GM12878 (cell line): Measurements from ENCODE around the gene ANAPC4. TPM values are rescaled to one million over a fixed set of nuclear protein-coding genes. Genes with fewer than 3 reads are reported as not detected.

Experiments
- ATAC-seq: fragments of 200-7000 bp; cut with Tn5 transposase; 3 replicates; pipeline ENCODE4 v1.9.1; 2020; ENCODE audit warnings: mild to moderate bottlenecking, moderate library complexity
- BruUV-seq: library from RNA; stranded (reverse); fragments of 400-500 nt; replicated peaks from 2 replicates; lab custom pipeline; 2021; lab: Mats Ljungman, UMichigan
- CTCF ChIA-PET: fragments of 300-600 bp; sonication (Branson Sonifier 250); formaldehyde crosslinking; extraction: SDS; loops from one replicate; lab custom pipeline; 2021; ENCODE audit warnings: inconsistent platforms; lab: Yijun Ruan, JAX
- POLR2A ChIA-PET: fragments of 350-600 bp; formaldehyde crosslinking; extraction: SDS; loops from one replicate; lab custom pipeline; 2021; ENCODE audit warnings: inconsistent platforms; lab: Charles Lee
- RAD21 ChIA-PET: fragments of 300-600 bp; sonication (Branson Sonifier 250); formaldehyde crosslinking; loops from one replicate; lab custom pipeline; 2023; ENCODE audit warnings: antibody characterized with exemption; ENCODE audit not compliant: unreplicated experiment; lab: Charles Lee
- SMC1A ChIA-PET: fragments of 300-600 bp; sonication (Branson Sonifier 250); formaldehyde crosslinking; loops from one replicate; lab custom pipeline; 2023; ENCODE audit not compliant: unreplicated experiment, uncharacterized antibody; lab: Charles Lee
- DNase-seq: peaks from one replicate; pipeline ENCODE4 v3.0.0-alpha.2; 2011; ENCODE audit warnings: low read depth, low spot score
- FAIRE-seq: peaks from 3 replicates; lab custom pipeline; 2011; peaks lifted over from hg19 to GRCh38; lab: Jason Lieb, UNC
- H2AFZ ChIP-seq: 2 replicates; pipeline ENCODE4 v1.6.0; 2011; ENCODE audit warnings: low read depth, low read length, control low read depth; ENCODE audit not compliant: control insufficient read depth
- H3K27ac ChIP-seq: 2 replicates; pipeline ENCODE4 v1.5.1; 2011; ENCODE audit warnings: control low read depth; ENCODE audit not compliant: control insufficient read depth, insufficient read depth
- H3K27me3 ChIP-seq, 2 experiments: replicated peaks in 1 of 2; 2 replicates each; pipeline versions ENCODE4 v1.6.0 to v1.6.1; 2011; ENCODE audit warnings: low read length in 1 of 2; ENCODE audit not compliant: control insufficient read depth in 2 of 2, insufficient read depth in 2 of 2
- H3K36me3 ChIP-seq, 2 experiments: 2 replicates each; pipeline ENCODE4 v1.5.1; 2011; ENCODE audit warnings: low read length in 1 of 2; ENCODE audit not compliant: control insufficient read depth in 2 of 2, insufficient read depth in 2 of 2
- H3K4me1 ChIP-seq: 2 replicates; pipeline ENCODE4 v1.6.1; 2011; ENCODE audit warnings: mild to moderate bottlenecking, low read length, moderate library complexity, mixed read lengths; ENCODE audit not compliant: control insufficient read depth, insufficient read depth
- H3K4me2 ChIP-seq: 2 replicates; pipeline ENCODE4 v1.6.0; 2011; ENCODE audit warnings: control low read depth; ENCODE audit not compliant: control insufficient read depth, insufficient read depth
- H3K4me3 ChIP-seq: fragments of 200-600 bp; sonication (generic); 2 replicates; pipeline ENCODE4 v1.5.1; 2016
- H3K79me2 ChIP-seq: 2 replicates; pipeline ENCODE4 v1.6.0; 2011; ENCODE audit warnings: low read length; ENCODE audit not compliant: control insufficient read depth, insufficient read depth
- H3K9ac ChIP-seq: 2 replicates; pipeline ENCODE4 v1.8.0; 2011; ENCODE audit warnings: low read length, control low read depth, mixed read lengths; ENCODE audit not compliant: control insufficient read depth, insufficient read depth
- H3K9me3 ChIP-seq: replicated peaks from 3 replicates; pipeline ENCODE4 v1.5.1; 2011; ENCODE audit warnings: mild to moderate bottlenecking, low read length; ENCODE audit not compliant: control insufficient read depth, insufficient read depth
- H4K20me1 ChIP-seq: 2 replicates; pipeline ENCODE4 v1.6.0; 2011; ENCODE audit not compliant: control insufficient read depth, insufficient read depth
- BCL11A ChIP-seq: IDR thresholded peaks from 2 replicates; pipeline ENCODE4 v1.6.1; 2011; ENCODE audit warnings: low read depth, low read length
- CBFB ChIP-seq: IDR thresholded peaks from 2 replicates; pipeline ENCODE4 v1.6.1; 2016; ENCODE audit warnings: antibody characterized with exemption, low read depth
- CBX3 ChIP-seq: fragments of 200-600 bp; sonication (generic); IDR thresholded peaks from 2 replicates; pipeline ENCODE4 v1.6.1; 2016; ENCODE audit warnings: low read depth, borderline replicate concordance
- FOS ChIP-seq: IDR thresholded peaks from 3 replicates; pipeline ENCODE4 v1.6.1; 2011; ENCODE audit warnings: borderline replicate concordance; ENCODE audit not compliant: insufficient read length; ENCODE audit errors: extremely low read depth
- JUNB ChIP-seq: IDR thresholded peaks from 2 replicates; pipeline ENCODE4 v1.6.1; 2016; ENCODE audit warnings: antibody characterized with exemption, mild to moderate bottlenecking
- NFXL1 ChIP-seq: fragments of 450-650 bp; IDR thresholded peaks from 2 replicates; pipeline ENCODE4 v1.6.1; 2017; ENCODE audit warnings: antibody characterized with exemption, mild to moderate bottlenecking, borderline replicate concordance
- POLR2AphosphoS2 ChIP-seq: IDR thresholded peaks from 2 replicates; pipeline ENCODE4 v1.6.1; 2011; ENCODE audit warnings: low read depth, mild to moderate bottlenecking, low read length, improper control_type of control experiment, moderate library complexity
- RAD21 ChIP-seq: IDR thresholded peaks from 2 replicates; pipeline ENCODE4 v1.6.1; 2011; ENCODE audit warnings: mild to moderate bottlenecking, low read depth, low read length, moderate library complexity; ENCODE audit not compliant: insufficient read depth
- RUNX3 ChIP-seq: IDR thresholded peaks from 2 replicates; pipeline ENCODE4 v1.6.1; 2012; ENCODE audit warnings: low read length, inconsistent platforms
- SREBF1 ChIP-seq: IDR thresholded peaks from 2 replicates; pipeline ENCODE4 v1.6.1; 2012; ENCODE audit warnings: mild to moderate bottlenecking, low read length
- ZNF207 ChIP-seq: fragments of 450-650 bp; IDR thresholded peaks from 2 replicates; pipeline ENCODE4 v1.6.1; 2014; ENCODE audit warnings: antibody characterized with exemption, mild to moderate bottlenecking, borderline replicate concordance
- WGBS: methylation state at CpG from one replicate; pipeline ENCODE4 v1.1.6; 2016; ENCODE audit warnings: low lambda C conversion rate; ENCODE audit not compliant: insufficient replicate concordance, insufficient coverage; ENCODE audit errors: missing lambda C conversion rate; 5-methylcytosine and 5-hydroxymethylcytosine counted together
- in situ Hi-C: fragments of 300-500 bp; cut with MboI; formaldehyde crosslinking; loops from 9 replicates; pipeline ENCODE4 v1.14.3; 2018; ENCODE audit warnings: mixed read lengths
- intact Hi-C: fragments of 100-400 bp; cut with micrococcal nuclease; formaldehyde crosslinking; loops from one replicate; pipeline ENCODE4 v1.14.2; 2022; ENCODE audit not compliant: unreplicated experiment
- polyA plus RNA-seq, 11 experiments: library from polyadenylated mRNA; depleted of rRNA in 4 of 11; unstranded in 6 of 11; stranded (reverse) in 5 of 11; fragments of >200 nt; fragmentation: Nextera tagmentation in 4 of 11; fragmentation: Illumina TruSeq in 1 of 11; extraction: Ambion mirVana in 4 of 11; extraction: Trizol in 1 of 11; gene quantifications; 1 replicate in 1 of 11; 2 replicates in 10 of 11; pipeline versions ENCODE4 v1.2.1 to v1.2.3, GENCODE V29; 2011 to 2016; ENCODE audit warnings: inconsistent platforms in 2 of 11, missing spikeins in 2 of 11, low read depth in 1 of 11
- total RNA-seq, 4 experiments: library from RNA; depleted of rRNA in 3 of 4; stranded (reverse); fragments of >200 nt in 3 of 4; fragmentation: Illumina TruSeq in 1 of 4; extraction: Trizol in 1 of 4; gene quantifications; 2 replicates each; pipeline versions ENCODE4 v1.2.1 to v1.2.3, GENCODE V29; 2013 to 2021
- TF ChIP-seq, protein P1 (sequence below): IDR thresholded peaks from 2 replicates; pipeline ENCODE4 v1.6.1; 2012; ENCODE audit warnings: low read length, inconsistent platforms
- TF ChIP-seq, protein P2 (sequence below): fragments of 150-350 bp; IDR thresholded peaks from 2 replicates; pipeline ENCODE4 v1.6.1; 2016; ENCODE audit warnings: low read depth, low read length
- TF ChIP-seq, protein P3 (sequence below): fragments of 450-650 bp; IDR thresholded peaks from 2 replicates; pipeline ENCODE4 v1.6.1; 2016; ENCODE audit warnings: mild to moderate bottlenecking
- TF ChIP-seq, protein P4 (sequence below): IDR thresholded peaks from 2 replicates; pipeline ENCODE4 v1.6.1; 2012; ENCODE audit warnings: low read depth, low read length, improper control_type of control experiment

Gene ANAPC4
- total and polyA plus RNA-seq, 10 of the 15 experiments (the other 5 are each of a cell fraction or from before 2014, with no cell fraction given) = 16.3 to 50.2 (median 29.9) TPM

DNA sequence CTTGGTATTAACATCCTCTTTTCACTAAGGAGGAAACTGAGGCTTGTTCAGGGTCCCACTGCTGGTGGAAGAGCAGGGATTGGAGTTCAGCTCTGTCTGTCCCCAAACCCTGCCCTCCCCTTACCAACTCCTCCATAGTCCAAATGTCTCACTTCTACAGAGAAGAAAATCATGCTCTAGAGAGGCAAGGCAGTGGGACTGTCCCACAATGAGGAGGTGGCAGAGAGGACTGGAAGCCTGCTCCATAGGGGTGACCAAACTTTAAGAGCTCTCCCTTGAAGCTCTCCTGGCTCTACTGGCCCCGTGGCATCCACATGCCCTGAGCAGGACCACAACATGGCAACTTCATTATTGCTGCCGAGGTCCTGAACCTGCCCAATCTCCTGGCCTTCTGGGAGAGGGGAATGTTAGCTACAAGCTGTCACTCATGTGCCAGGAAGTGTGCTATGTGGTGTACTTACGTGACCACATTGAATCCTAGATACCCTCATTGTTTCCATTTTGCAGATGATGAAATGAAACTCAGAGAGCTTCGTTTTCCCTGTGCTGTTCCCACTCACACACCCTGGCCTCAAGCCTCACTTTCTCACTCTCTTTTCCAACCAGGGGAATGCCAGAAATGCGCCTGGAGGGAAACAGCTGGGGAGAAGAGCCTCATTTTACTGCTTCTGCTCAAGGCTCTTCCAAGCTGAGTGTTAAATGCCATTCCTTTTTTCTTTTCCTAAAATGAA is 71.5 kb downstream of the ANAPC4 start:
- Histone ChIP-seq H3K4me1 (peaks cover 6% of the 10 kb centered on the region; the same call in 1 of the 2 replicates), H2AFZ (no peak overlapping the region), H3K9me3 (no peaks in the 10 kb centered on the region), H3K4me2 (no peak overlapping the region), H3K79me2 (no peaks in the 10 kb centered on the region), H3K27ac (no peak overlapping the region), H4K20me1 (no peaks in the 10 kb centered on the region), H3K36me3 (no peaks in the 10 kb centered on the region), H3K27me3 (no peaks in the 10 kb centered on the region; a peak in 1 of 4 replicates), H3K9ac (no peak overlapping the region), H3K4me3 (no peak overlapping the region)
- in situ Hi-C loops = no loop called here
- FAIRE-seq = no peak
- BruUV-seq = no TSS peak
- ChIA-PET SMC1A (interaction anchor here (1.0 kb wide), 1 partner anchor 8 kb away, joined by 3 read pairs; no protein-coding TSS in a partner anchor), RAD21 (interaction anchor here (0.5 to 0.6 kb wide), 2 partner anchors 12 to 254 kb away, joined by 3 to 4 read pairs; no protein-coding TSS in a partner anchor), POLR2A (interaction anchor here (0.6 kb wide), 1 partner anchor 377 kb away, joined by 5 read pairs; no protein-coding TSS in a partner anchor), CTCF (interaction anchor here (0.6 to 2.0 kb wide), 4 partner anchors 8 to 888 kb away, joined by 3 to 8 read pairs (median 4); partner anchors contain the start of gene ZCCHC4)
- TF ChIP-seq, protein P1, sequence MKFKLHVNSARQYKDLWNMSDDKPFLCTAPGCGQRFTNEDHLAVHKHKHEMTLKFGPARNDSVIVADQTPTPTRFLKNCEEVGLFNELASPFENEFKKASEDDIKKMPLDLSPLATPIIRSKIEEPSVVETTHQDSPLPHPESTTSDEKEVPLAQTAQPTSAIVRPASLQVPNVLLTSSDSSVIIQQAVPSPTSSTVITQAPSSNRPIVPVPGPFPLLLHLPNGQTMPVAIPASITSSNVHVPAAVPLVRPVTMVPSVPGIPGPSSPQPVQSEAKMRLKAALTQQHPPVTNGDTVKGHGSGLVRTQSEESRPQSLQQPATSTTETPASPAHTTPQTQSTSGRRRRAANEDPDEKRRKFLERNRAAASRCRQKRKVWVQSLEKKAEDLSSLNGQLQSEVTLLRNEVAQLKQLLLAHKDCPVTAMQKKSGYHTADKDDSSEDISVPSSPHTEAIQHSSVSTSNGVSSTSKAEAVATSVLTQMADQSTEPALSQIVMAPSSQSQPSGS = no peak
- TF ChIP-seq RUNX3 (peak; percentile 19; the same call in 1 of the 2 replicates), CBFB (no peak), FOS (no peak), CBX3 (no peak), ZNF207 (no peak), NFXL1 (no peak), BCL11A (no peak), JUNB (no peak), RAD21 (no peak), SREBF1 (no peak), POLR2AphosphoS2 (no peak)
- TF ChIP-seq, protein P2, sequence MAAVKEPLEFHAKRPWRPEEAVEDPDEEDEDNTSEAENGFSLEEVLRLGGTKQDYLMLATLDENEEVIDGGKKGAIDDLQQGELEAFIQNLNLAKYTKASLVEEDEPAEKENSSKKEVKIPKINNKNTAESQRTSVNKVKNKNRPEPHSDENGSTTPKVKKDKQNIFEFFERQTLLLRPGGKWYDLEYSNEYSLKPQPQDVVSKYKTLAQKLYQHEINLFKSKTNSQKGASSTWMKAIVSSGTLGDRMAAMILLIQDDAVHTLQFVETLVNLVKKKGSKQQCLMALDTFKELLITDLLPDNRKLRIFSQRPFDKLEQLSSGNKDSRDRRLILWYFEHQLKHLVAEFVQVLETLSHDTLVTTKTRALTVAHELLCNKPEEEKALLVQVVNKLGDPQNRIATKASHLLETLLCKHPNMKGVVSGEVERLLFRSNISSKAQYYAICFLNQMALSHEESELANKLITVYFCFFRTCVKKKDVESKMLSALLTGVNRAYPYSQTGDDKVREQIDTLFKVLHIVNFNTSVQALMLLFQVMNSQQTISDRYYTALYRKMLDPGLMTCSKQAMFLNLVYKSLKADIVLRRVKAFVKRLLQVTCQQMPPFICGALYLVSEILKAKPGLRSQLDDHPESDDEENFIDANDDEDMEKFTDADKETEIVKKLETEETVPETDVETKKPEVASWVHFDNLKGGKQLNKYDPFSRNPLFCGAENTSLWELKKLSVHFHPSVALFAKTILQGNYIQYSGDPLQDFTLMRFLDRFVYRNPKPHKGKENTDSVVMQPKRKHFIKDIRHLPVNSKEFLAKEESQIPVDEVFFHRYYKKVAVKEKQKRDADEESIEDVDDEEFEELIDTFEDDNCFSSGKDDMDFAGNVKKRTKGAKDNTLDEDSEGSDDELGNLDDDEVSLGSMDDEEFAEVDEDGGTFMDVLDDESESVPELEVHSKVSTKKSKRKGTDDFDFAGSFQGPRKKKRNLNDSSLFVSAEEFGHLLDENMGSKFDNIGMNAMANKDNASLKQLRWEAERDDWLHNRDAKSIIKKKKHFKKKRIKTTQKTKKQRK = no peak
- TF ChIP-seq, protein P3, sequence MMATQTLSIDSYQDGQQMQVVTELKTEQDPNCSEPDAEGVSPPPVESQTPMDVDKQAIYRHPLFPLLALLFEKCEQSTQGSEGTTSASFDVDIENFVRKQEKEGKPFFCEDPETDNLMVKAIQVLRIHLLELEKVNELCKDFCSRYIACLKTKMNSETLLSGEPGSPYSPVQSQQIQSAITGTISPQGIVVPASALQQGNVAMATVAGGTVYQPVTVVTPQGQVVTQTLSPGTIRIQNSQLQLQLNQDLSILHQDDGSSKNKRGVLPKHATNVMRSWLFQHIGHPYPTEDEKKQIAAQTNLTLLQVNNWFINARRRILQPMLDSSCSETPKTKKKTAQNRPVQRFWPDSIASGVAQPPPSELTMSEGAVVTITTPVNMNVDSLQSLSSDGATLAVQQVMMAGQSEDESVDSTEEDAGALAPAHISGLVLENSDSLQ = peak; percentile 50; the same call in 1 of the 2 replicates
- TF ChIP-seq, protein P4, sequence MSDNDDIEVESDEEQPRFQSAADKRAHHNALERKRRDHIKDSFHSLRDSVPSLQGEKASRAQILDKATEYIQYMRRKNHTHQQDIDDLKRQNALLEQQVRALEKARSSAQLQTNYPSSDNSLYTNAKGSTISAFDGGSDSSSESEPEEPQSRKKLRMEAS = no peak
- peak; percentile 20 for ATAC-seq
- intact Hi-C loops = loop anchor here (10.0 kb wide), 1 partner anchor 176 kb away; no protein-coding TSS in a partner anchor
- no peak for DNase-seq
- 45% methylated on average over 5 of the region's 5 CpGs for WGBS
